HepG2 (cell line): ENCODE results near the gene TBC1D20. TPM values are rescaled to one million over a fixed set of nuclear protein-coding genes. Genes with fewer than 3 reads are reported as not detected.

Source experiments
- ATF5 ChIP-seq: sonication (generic); formaldehyde crosslinking; IDR thresholded peaks from 2 replicates; pipeline ENCODE4 v1.4.0; 2020; ENCODE audit warnings: mild to moderate bottlenecking, low read depth, missing genetic modification reagents
- ATF6 ChIP-seq: sonication (generic); formaldehyde crosslinking; conservative IDR thresholded peaks from 2 replicates; pipeline ENCODE4 v1.4.0; 2020; ENCODE audit warnings: missing genetic modification reagents
- CCAR2 ChIP-seq: fragments of 200-400 bp; formaldehyde crosslinking; optimal IDR thresholded peaks from 2 replicates; pipeline ENCODE3; 2018; ENCODE audit warnings: low read depth, mild to moderate bottlenecking, low read length, moderate library complexity
- E2F2 ChIP-seq: sonication (generic); formaldehyde crosslinking; IDR thresholded peaks from 2 replicates; pipeline ENCODE4 v1.4.0; 2020; ENCODE audit warnings: missing genetic modification reagents, borderline replicate concordance
- ETV5 ChIP-seq: IDR thresholded peaks from 2 replicates; pipeline ENCODE4 v1.6.1; 2018; ENCODE audit warnings: missing biosample characterization, missing genetic modification reagents, inconsistent platforms, borderline replicate concordance
- FOXO1 ChIP-seq: sonication (generic); formaldehyde crosslinking; IDR thresholded peaks from 2 replicates; pipeline ENCODE4 v1.4.0; 2020; ENCODE audit warnings: missing genetic modification reagents
- HHEX ChIP-seq: IDR thresholded peaks from 2 replicates; pipeline ENCODE4 v1.6.1; 2016; ENCODE audit warnings: control low read depth
- HIVEP1 ChIP-seq: sonication (generic); formaldehyde crosslinking; IDR thresholded peaks from 2 replicates; pipeline ENCODE4 v1.4.0; 2020; ENCODE audit warnings: mild to moderate bottlenecking, missing genetic modification reagents
- HNF4A ChIP-seq: sonication (generic); formaldehyde crosslinking; IDR thresholded peaks from 2 replicates; pipeline ENCODE4 v1.4.0; 2020; ENCODE audit warnings: missing genetic modification reagents
- IRF2 ChIP-seq: IDR thresholded peaks from 2 replicates; pipeline ENCODE4 v1.6.1; 2018; ENCODE audit warnings: missing genetic modification reagents, missing compliant biosample characterization
- LCORL ChIP-seq, 2 experiments: fragments of 450-650 bp in 1 of 2; sonication (generic) in 1 of 2; formaldehyde crosslinking in 1 of 2; IDR thresholded peaks; 2 replicates each; pipeline versions ENCODE4 v1.5.0 to v1.6.1; 2017 to 2020; ENCODE audit warnings: antibody characterized with exemption in 1 of 2, missing genetic modification reagents in 1 of 2
- NAIF1 ChIP-seq: sonication (generic); formaldehyde crosslinking; IDR thresholded peaks from 2 replicates; pipeline ENCODE4 v1.5.0; 2020; ENCODE audit warnings: mild to moderate bottlenecking, missing genetic modification reagents, borderline replicate concordance
- NFAT5 ChIP-seq: sonication (generic); formaldehyde crosslinking; IDR thresholded peaks from 2 replicates; pipeline ENCODE4 v1.4.0; 2020; ENCODE audit warnings: missing genetic modification reagents
- NPAS2 ChIP-seq: sonication (generic); formaldehyde crosslinking; IDR thresholded peaks from 2 replicates; pipeline ENCODE4 v1.8.0; 2022; ENCODE audit warnings: mild to moderate bottlenecking, missing genetic modification reagents, borderline replicate concordance
- NR2F6 ChIP-seq, 2 experiments: IDR thresholded peaks; 2 replicates each; pipeline ENCODE4 v1.6.1; 2016; ENCODE audit warnings: antibody characterized with exemption in 1 of 2, mild to moderate bottlenecking in 1 of 2
- RXRA ChIP-seq: sonication (generic); formaldehyde crosslinking; IDR thresholded peaks from 2 replicates; pipeline ENCODE4 v1.5.1; 2020; ENCODE audit warnings: missing genetic modification reagents
- TMF1 ChIP-seq: sonication (generic); formaldehyde crosslinking; IDR thresholded peaks from 2 replicates; pipeline ENCODE4 v1.8.1; 2022; ENCODE audit warnings: low read depth, missing genetic modification reagents
- ZNF256 ChIP-seq: sonication (generic); formaldehyde crosslinking; conservative IDR thresholded peaks from 2 replicates; pipeline ENCODE4 v1.4.0; 2020; ENCODE audit warnings: missing genetic modification reagents
- ZNF589 ChIP-seq: sonication (generic); formaldehyde crosslinking; conservative IDR thresholded peaks from 2 replicates; pipeline ENCODE4 v1.8.0; 2022; ENCODE audit warnings: mild to moderate bottlenecking, moderate library complexity, missing genetic modification reagents
- ZNF740 ChIP-seq: sonication (generic); formaldehyde crosslinking; IDR thresholded peaks from 2 replicates; pipeline ENCODE4 v1.4.0; 2020; ENCODE audit warnings: missing genetic modification reagents
- polyA plus RNA-seq, 8 experiments: library from polyadenylated mRNA; depleted of rRNA in 3 of 8; stranded (reverse) in 7 of 8; unstranded in 1 of 8; fragments of >200 nt; fragmentation: Illumina TruSeq in 4 of 8; extraction: Trizol in 4 of 8; gene quantifications; 2 replicates each; pipeline versions ENCODE4 v1.2.1 to v1.2.3, GENCODE V29; 2011 to 2016; ENCODE audit warnings: low read depth in 4 of 8, missing spikeins in 1 of 8, mixed read lengths in 1 of 8; ENCODE audit not compliant: insufficient read depth in 1 of 8
- total RNA-seq, 5 experiments: library from RNA; depleted of rRNA; stranded (reverse); fragments of >200 nt; fragmentation: Illumina TruSeq; extraction: Trizol; gene quantifications; 2 replicates each; pipeline ENCODE4 v1.2.3, GENCODE V29; 2016; ENCODE audit warnings: low read depth in 1 of 5

The TBC1D20 gene
- total and polyA plus RNA-seq, 2 of the 13 experiments (the other 11 are each of a cell fraction or from before 2014, with no cell fraction given), result 36.6 to 47.1 TPM

- TF ChIP-seq TMF1 (CRISPR knock-in tag) (no peak), E2F2 (no peak), NFAT5 (CRISPR knock-in tag) (no peak), ZNF740 (CRISPR knock-in tag) (no peak), ATF5 (peak; percentile 82; the same call in 1 of the 2 replicates), HHEX (CRISPR knock-in tag) (no peak), IRF2 (CRISPR knock-in tag) (peak; percentile 51), HNF4A (CRISPR knock-in tag) (peak; percentile 32; the same call in 1 of the 2 replicates), CCAR2 (no peak), LCORL (IDR thresholded peaks at IDR 0.05) (no peak), LCORL (CRISPR knock-in tag; IDR thresholded peaks at IDR 0.05) (no peak; the same call in 1 of the 2 replicates), NAIF1 (no peak), NR2F6 (IDR thresholded peaks at IDR 0.05) (no peak), NR2F6 (CRISPR knock-in tag; IDR thresholded peaks at IDR 0.05) (no peak), HIVEP1 (no peak), ETV5 (CRISPR knock-in tag) (no peak; the same call in 1 of the 2 replicates), ATF6 (CRISPR knock-in tag) (no peak), FOXO1 (CRISPR knock-in tag) (no peak), ZNF256 (CRISPR knock-in tag) (no peak), RXRA (no peak; the same call in 1 of the 2 replicates), ZNF589 (no peak), NPAS2 (no peak)
These were observed 61.7 kb downstream of the TBC1D20 start (continued) for GRCh38 chr20:400454-401275.
